GM12801 (cell line): ENCODE results near the gene XXYLT1.

Source experiments
- TF ChIP-seq, protein P1 (sequence below): IDR thresholded peaks from one replicate; pipeline ENCODE4 v1.5.1; 2011; ENCODE audit warnings: control low read depth; ENCODE audit not compliant: insufficient read length; ENCODE audit errors: extremely low read depth

XXYLT1 gene

GRCh38 chr3:195153130-195153529 is 117.8 kb downstream of the XXYLT1 start:
- TF ChIP-seq, protein P1, sequence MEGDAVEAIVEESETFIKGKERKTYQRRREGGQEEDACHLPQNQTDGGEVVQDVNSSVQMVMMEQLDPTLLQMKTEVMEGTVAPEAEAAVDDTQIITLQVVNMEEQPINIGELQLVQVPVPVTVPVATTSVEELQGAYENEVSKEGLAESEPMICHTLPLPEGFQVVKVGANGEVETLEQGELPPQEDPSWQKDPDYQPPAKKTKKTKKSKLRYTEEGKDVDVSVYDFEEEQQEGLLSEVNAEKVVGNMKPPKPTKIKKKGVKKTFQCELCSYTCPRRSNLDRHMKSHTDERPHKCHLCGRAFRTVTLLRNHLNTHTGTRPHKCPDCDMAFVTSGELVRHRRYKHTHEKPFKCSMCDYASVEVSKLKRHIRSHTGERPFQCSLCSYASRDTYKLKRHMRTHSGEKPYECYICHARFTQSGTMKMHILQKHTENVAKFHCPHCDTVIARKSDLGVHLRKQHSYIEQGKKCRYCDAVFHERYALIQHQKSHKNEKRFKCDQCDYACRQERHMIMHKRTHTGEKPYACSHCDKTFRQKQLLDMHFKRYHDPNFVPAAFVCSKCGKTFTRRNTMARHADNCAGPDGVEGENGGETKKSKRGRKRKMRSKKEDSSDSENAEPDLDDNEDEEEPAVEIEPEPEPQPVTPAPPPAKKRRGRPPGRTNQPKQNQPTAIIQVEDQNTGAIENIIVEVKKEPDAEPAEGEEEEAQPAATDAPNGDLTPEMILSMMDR: no peak

DNA sequence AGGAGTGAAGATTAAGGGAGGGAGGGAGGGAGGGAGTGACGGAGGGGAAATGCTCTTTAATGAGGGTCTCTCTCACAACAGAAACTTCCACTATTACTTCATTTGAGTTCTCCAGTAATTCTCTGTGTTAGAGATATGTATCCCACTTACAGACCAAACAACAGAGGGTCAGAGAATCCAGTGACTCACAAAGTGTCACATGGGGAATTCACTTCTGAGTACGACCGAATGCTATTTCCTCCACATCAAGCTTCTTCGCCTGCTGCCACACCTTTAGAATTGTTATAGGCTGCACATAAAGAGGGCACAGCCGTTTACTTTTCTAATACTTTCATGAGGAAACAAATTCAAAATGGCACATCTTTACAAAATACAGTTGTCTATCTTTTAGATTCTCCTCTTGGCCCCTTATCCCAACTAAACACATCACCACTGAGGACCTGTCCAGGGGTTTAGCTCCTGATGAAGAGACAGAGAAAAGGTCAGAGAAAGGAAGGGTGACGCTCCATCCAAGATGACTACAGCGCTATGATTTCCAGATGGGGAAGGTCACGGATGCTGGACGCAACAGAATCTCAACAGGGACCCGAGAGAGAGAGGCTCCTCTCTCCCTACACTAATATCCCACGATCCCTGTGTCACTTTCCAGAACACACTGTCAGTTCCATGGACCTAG is 119.0 kb downstream of the XXYLT1 start:
- TF ChIP-seq, protein P1: no peak

DNA sequence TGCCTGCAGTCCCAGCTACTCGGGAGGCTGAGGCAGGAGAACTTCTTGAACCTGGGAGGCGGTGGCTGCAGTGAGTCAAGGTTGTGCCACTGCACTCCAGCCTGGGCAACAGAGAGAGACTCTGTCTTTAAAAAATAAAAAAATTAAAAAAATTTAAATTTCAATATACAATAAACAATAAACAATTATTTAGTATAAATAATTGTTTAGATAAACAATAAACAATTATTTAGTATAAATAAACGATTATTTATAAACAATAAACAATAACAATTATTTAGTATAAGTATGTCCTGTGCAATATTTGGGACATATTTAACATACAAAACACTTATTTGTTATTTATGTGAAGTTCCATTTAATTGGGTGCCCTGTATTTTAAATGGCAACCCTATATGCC is 119.6 kb downstream of the XXYLT1 start:
- TF ChIP-seq, protein P1: no peak

DNA sequence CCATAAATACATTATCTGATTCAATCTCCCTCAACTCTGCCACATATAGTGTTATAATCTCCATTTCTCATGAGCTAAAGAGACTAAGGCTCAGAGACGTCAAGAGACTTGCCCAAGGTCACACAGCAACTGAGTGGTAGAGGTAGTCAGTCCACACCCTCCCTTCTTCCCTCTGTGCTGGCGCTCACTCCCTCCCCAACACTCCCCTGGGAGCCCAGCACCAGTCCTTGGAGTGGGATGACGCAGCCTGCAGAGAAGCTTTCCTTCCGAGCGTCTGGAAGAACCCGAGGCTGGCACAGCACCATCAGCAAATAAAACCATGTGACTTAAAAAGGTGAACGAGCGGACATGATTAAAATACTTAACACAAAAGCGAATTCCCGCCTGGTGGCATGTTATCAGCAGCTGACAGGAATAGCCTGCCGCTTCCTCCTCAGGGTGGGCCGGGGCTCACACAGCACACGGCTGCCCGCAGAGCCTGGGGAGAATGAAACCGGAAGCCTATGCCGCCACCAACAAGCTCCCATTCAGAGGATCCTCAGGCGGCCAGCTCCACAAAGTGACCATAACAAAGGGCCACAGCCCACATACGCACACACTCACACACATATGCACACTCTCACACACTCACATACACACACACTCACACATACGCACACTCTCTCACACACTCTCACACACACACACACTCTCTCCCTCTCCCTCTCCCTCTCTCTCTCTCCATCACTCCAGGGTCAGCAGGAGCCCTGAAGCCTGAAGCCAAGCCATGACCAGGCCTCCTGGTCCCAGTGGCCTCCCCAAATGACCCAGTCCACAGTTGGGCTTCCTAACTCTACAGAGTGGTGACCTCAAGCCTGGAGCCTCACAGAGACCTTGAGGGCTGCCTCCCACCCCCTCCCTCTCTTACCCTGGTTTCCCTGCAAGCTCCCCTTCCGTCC is 120.5 kb downstream of the XXYLT1 start:
- TF ChIP-seq, protein P1: no peak

DNA sequence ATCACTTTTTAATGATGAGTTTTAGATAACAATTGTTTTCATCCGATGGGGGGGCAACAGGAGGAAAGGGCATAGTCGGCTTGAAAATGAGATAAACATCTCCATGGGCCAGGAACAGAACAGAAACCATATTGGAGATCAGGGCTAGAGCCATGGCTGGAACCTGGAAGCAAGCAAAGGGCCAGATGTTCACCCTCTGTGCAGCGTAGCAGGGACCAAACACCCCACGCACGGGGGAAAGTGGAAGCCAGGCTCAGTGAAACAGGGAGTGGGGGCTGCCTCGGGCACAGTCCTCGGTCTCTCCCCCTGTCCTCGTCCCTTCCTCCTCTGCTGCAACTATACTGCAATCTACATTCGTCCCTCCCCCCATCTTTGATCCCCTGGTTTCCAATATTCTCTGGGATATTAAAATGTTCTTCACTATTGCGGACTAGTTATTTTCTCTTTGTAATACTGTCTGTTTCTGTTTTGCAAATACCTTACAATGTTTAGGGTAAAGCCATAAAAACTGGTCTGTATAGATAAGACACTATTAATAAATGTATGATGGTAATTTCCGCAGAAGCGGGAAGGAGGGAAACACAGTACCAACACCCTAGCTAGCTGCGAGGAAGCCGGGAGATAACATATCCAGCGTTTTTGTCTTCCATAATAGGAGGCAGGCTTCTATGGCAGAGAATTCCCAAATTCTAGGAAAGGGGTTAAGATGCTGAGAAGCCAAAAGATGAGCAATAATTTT is 121.5 kb downstream of the XXYLT1 start:
- TF ChIP-seq, protein P1: no peak

- TF ChIP-seq, protein P1: no peak
Observed at GRCh38 chr3:195148549-195148948, 122.4 kb downstream of the XXYLT1 start.

DNA sequence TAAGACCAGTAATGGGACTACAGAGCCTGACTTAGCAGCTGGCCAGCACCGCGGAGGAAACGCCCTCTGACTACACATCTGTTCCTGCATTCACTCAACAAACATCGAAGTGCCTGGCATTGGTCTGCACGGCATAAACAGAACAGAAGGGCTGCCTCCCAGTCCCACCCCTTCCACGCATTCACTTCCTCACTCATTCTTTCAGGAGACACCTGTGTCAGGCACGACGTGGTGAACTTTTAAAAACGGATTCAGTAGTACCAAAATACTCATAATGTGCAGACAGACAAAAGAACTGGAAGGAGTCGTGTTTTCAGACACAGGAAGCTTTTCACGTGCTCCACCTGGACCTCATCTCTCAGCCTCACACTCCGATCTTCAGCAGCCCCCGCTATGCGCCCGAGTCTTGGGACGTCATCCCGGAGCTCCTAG is 123.3 kb downstream of the XXYLT1 start:
- TF ChIP-seq, protein P1: no peak
